H1 (cell line): ENCODE data around the gene TRAF3.

Experiments
- BACH1 ChIP-seq: IDR thresholded peaks from 2 replicates; pipeline ENCODE4 v1.6.1; 2012; ENCODE audit warnings: low read length, improper control_type of control experiment
- BCL11A ChIP-seq, 2 experiments: IDR thresholded peaks; one replicate each; pipeline ENCODE4 v1.6.1; 2011; ENCODE audit warnings: low read depth in 2 of 2, low read length in 2 of 2, mild to moderate bottlenecking in 2 of 2
- CEBPB ChIP-seq: IDR thresholded peaks from 2 replicates; pipeline ENCODE4 v1.6.1; 2012; ENCODE audit warnings: low read depth, low read length
- CHD1 ChIP-seq: IDR thresholded peaks from 2 replicates; pipeline ENCODE4 v1.6.1; 2012; ENCODE audit warnings: low read depth, low read length, improper control_type of control experiment
- JUND ChIP-seq: IDR thresholded peaks from 2 replicates; pipeline ENCODE4 v1.6.1; 2011; ENCODE audit warnings: mild to moderate bottlenecking, improper control_type of control experiment, low read length
- POLR2AphosphoS5 ChIP-seq: IDR thresholded peaks from 2 replicates; pipeline ENCODE4 v1.6.1; 2011; ENCODE audit warnings: low read depth, low read length
- RFX5 ChIP-seq: IDR thresholded peaks from 2 replicates; pipeline ENCODE4 v1.6.1; 2011; ENCODE audit warnings: low read depth, low read length, improper control_type of control experiment, borderline replicate concordance
- TF ChIP-seq, protein P1 (sequence below), 3 experiments: IDR thresholded peaks; 1 replicate in 2 of 3; 2 replicates in 1 of 3; pipeline versions ENCODE4 v1.5.1 to v1.6.1; 2011; ENCODE audit warnings: low read length in 3 of 3, mild to moderate bottlenecking in 3 of 3, inconsistent platforms in 2 of 3, low read depth in 1 of 3, moderate library complexity in 1 of 3; ENCODE audit not compliant: insufficient read depth in 1 of 3; ENCODE audit errors: control extremely low read depth in 1 of 3
- TF ChIP-seq, protein P2 (sequence below): IDR thresholded peaks from 2 replicates; pipeline ENCODE4 v1.6.1; 2012; ENCODE audit warnings: low read length, inconsistent platforms
- TF ChIP-seq, protein P3 (sequence below): IDR thresholded peaks from 2 replicates; pipeline ENCODE4 v1.6.1; 2012; ENCODE audit warnings: inconsistent platforms

DNA sequence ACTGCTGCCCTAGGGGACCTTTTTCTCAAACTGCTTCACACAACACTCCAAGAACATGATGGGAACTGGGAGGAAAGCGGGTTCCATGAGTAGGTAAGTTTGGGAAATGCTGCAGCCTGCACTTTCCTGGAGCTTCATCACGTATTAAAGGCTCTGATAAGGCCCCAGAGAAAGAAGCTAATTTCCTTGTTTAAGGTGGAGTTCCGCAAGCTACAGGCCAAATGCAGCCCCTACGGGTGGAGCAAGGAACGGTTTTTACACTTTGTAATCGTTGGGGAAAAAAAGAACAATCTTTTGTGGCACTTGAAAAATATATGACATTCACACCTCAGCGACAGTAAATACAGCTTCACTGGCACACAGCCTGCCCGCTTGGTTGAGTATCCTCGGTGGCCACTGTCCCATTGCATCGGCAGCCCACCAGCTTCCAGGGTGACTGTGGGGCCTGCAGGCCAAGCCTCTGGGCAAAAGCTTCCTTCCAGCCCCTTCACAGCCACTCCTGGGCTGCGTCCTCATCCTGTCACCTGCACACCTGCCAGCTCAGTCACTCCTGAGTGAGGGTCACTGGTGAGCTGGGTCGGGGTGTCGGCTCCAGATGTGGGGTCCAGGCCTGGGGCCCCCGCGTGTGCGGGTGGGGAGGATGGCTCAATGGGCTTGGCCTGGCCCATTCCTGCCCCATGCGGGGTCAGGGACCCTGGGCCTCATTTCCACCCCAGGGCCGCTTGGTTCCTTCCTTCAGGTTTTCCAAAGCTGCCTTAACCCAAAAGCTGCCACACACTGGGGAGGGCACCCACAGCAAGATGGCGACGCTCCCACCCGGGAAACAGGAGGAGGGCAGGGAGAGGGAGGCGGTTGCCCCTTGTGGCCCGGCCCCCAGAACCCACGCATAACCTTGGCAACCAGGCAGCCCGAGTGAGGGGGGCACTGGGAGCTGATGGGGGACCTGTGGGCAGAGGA lies 147.7 kb downstream of the TRAF3 start:
- TF ChIP-seq, protein P1, sequence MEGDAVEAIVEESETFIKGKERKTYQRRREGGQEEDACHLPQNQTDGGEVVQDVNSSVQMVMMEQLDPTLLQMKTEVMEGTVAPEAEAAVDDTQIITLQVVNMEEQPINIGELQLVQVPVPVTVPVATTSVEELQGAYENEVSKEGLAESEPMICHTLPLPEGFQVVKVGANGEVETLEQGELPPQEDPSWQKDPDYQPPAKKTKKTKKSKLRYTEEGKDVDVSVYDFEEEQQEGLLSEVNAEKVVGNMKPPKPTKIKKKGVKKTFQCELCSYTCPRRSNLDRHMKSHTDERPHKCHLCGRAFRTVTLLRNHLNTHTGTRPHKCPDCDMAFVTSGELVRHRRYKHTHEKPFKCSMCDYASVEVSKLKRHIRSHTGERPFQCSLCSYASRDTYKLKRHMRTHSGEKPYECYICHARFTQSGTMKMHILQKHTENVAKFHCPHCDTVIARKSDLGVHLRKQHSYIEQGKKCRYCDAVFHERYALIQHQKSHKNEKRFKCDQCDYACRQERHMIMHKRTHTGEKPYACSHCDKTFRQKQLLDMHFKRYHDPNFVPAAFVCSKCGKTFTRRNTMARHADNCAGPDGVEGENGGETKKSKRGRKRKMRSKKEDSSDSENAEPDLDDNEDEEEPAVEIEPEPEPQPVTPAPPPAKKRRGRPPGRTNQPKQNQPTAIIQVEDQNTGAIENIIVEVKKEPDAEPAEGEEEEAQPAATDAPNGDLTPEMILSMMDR (IDR thresholded peaks at IDR 0.05; ENCODE audit: control extremely low read depth in 1 of 3, insufficient read depth in 1 of 3, low read depth in 1 of 3, low read length in 3 of 3) = peak in 1 of 3 experiments; percentile 34; a peak in 2 of 4 replicates
- TF ChIP-seq JUND = no peak
- no peak for TF ChIP-seq CEBPB
- TF ChIP-seq CHD1 = no peak
- TF ChIP-seq, protein P2, sequence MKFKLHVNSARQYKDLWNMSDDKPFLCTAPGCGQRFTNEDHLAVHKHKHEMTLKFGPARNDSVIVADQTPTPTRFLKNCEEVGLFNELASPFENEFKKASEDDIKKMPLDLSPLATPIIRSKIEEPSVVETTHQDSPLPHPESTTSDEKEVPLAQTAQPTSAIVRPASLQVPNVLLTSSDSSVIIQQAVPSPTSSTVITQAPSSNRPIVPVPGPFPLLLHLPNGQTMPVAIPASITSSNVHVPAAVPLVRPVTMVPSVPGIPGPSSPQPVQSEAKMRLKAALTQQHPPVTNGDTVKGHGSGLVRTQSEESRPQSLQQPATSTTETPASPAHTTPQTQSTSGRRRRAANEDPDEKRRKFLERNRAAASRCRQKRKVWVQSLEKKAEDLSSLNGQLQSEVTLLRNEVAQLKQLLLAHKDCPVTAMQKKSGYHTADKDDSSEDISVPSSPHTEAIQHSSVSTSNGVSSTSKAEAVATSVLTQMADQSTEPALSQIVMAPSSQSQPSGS = no peak
- TF ChIP-seq, protein P3, sequence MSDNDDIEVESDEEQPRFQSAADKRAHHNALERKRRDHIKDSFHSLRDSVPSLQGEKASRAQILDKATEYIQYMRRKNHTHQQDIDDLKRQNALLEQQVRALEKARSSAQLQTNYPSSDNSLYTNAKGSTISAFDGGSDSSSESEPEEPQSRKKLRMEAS = no peak
- no peak for TF ChIP-seq BCL11A (IDR thresholded peaks at IDR 0.05; ENCODE audit: low read depth in 2 of 2, low read length in 2 of 2)
- no peak for TF ChIP-seq POLR2AphosphoS5
- no peak for TF ChIP-seq BACH1
- no peak for TF ChIP-seq RFX5
